Measurements from ENCODE around the gene TMC2.

The TMC2 gene

GRCh38 chr20:2616634-2617033, 80.3 kb downstream of the TMC2 start:
- no peak for TF ChIP-seq FOXP2 (optimal IDR thresholded peaks at IDR 0.05; ENCODE audit: borderline replicate concordance, extremely low read depth, extremely low read length, insufficient read depth)
- TF ChIP-seq TAF1 (IDR thresholded peaks at IDR 0.05; ENCODE audit: borderline replicate concordance, insufficient read depth, low read length): no peak
- no peak for TF ChIP-seq POLR2AphosphoS5 (IDR thresholded peaks at IDR 0.05; ENCODE audit: low read depth, low read length)
- TF ChIP-seq REST (IDR thresholded peaks at IDR 0.05; ENCODE audit: insufficient read depth in 1 of 2, low read depth in 2 of 2, low read length in 2 of 2): no peak
- TF ChIP-seq SIN3A (IDR thresholded peaks at IDR 0.05; ENCODE audit: borderline replicate concordance, insufficient read depth, low read length): no peak

- TF ChIP-seq SIN3A (IDR thresholded peaks at IDR 0.05; ENCODE audit: borderline replicate concordance, insufficient read depth, low read length) (no peak), FOXP2 (optimal IDR thresholded peaks at IDR 0.05; ENCODE audit: borderline replicate concordance, extremely low read depth, extremely low read length, insufficient read depth) (no peak), TAF1 (IDR thresholded peaks at IDR 0.05; ENCODE audit: borderline replicate concordance, insufficient read depth, low read length) (no peak)
These were observed 80.8 kb downstream of the TMC2 start for GRCh38 chr20:2617099-2617714.

GRCh38 chr20:2618815-2619214, 82.4 kb downstream of the TMC2 start:
- TF ChIP-seq SIN3A (IDR thresholded peaks at IDR 0.05; ENCODE audit: borderline replicate concordance, insufficient read depth, low read length): no peak
- TF ChIP-seq TAF1 (IDR thresholded peaks at IDR 0.05; ENCODE audit: borderline replicate concordance, insufficient read depth, low read length): no peak
- no peak for TF ChIP-seq POLR2AphosphoS5 (IDR thresholded peaks at IDR 0.05; ENCODE audit: low read depth, low read length)
- no peak for TF ChIP-seq REST (IDR thresholded peaks at IDR 0.05; ENCODE audit: insufficient read depth in 1 of 2, low read depth in 2 of 2, low read length in 2 of 2)
- no peak for TF ChIP-seq FOXP2 (optimal IDR thresholded peaks at IDR 0.05; ENCODE audit: borderline replicate concordance, extremely low read depth, extremely low read length, insufficient read depth)

GRCh38 chr20:2619337-2619736, 83.0 kb downstream of the TMC2 start:
- TF ChIP-seq SIN3A (IDR thresholded peaks at IDR 0.05; ENCODE audit: borderline replicate concordance, insufficient read depth, low read length) (no peak), TAF1 (IDR thresholded peaks at IDR 0.05; ENCODE audit: borderline replicate concordance, insufficient read depth, low read length) (no peak), FOXP2 (optimal IDR thresholded peaks at IDR 0.05; ENCODE audit: borderline replicate concordance, extremely low read depth, extremely low read length, insufficient read depth) (no peak), POLR2AphosphoS5 (IDR thresholded peaks at IDR 0.05; ENCODE audit: low read depth, low read length) (no peak), REST (IDR thresholded peaks at IDR 0.05; ENCODE audit: insufficient read depth in 1 of 2, low read depth in 2 of 2, low read length in 2 of 2) (no peak)

GRCh38 chr20:2619961-2620595, 83.7 kb downstream of the TMC2 start:
- TF ChIP-seq POLR2AphosphoS5 (IDR thresholded peaks at IDR 0.05; ENCODE audit: low read depth, low read length) (no peak), SIN3A (IDR thresholded peaks at IDR 0.05; ENCODE audit: borderline replicate concordance, insufficient read depth, low read length) (no peak), REST (IDR thresholded peaks at IDR 0.05; ENCODE audit: insufficient read depth in 1 of 2, low read depth in 2 of 2, low read length in 2 of 2) (no peak), FOXP2 (optimal IDR thresholded peaks at IDR 0.05; ENCODE audit: borderline replicate concordance, extremely low read depth, extremely low read length, insufficient read depth) (no peak), TAF1 (IDR thresholded peaks at IDR 0.05; ENCODE audit: borderline replicate concordance, insufficient read depth, low read length) (no peak)

All from PFSK-1 (cell line).